Heart left ventricle (tissue), 13 donors: ENCODE measurements around the gene PRRT1B.

Experiments used
- CTCF ChIP-seq, 12 donors: fragments of 200-600 bp; sonication (generic) in 4 of 12; IDR thresholded peaks; one replicate each; pipeline versions ENCODE4 v1.5.0 to v1.8.0; 2018 to 2022; ENCODE audit warnings: antibody characterized with exemption in 12 of 12, mild to moderate bottlenecking in 5 of 12
- POLR2A ChIP-seq, 2 donors: fragments of 450-650 bp; IDR thresholded peaks; one replicate each; pipeline ENCODE4 v1.6.1; 2017; ENCODE audit warnings: antibody characterized with exemption in 2 of 2, mild to moderate bottlenecking in 2 of 2, moderate library complexity in 2 of 2
- donor health status: ischemic (EF 13 %, LVEDD 7.1; RV severe dilation, severe dysfunction).
- donor health status: DM: no; HTN: yes; CAD: no.
- donor health status: DM: no; HTN: no; CAD: no.
- donor health status: ischemic (EF 25% LVEDD 6.9; RV normal size, moderate dysfunction).
- donor health status: ischemic (EF 25% LVEDD 5.7; RV mildly dilated, moderate dysfunction).
- donor health status: ischemic (EF 35%, LVEDD 5.7; RV mildly dilated, moderate dysfunction).
- donor health status: nonischemic (EF 11% LVEDD 7.7; RV severe dilation, severe dysfunction).
- donor health status: DM: yes; HTN: yes; CAD: no.
- donor health status: PGD.
- donor health status: ischemic (EF 29% LVEDD 5.4; RV normal size, mild dysfunction).
- donor health status: nonischemic (EF 23%, LVEDD 6.1; RV moderate dilation, normal function).

- TF ChIP-seq CTCF (IDR thresholded peaks at IDR 0.05) = no peak
- no peak for TF ChIP-seq POLR2A (IDR thresholded peaks at IDR 0.05)
These were observed 538 bp downstream of the PRRT1B start for GRCh38 chr9:131545786-131546335.
